ENCODE data around the gene CELA2B. TPM values are rescaled to one million over a fixed set of nuclear protein-coding genes. Genes with fewer than 3 reads are reported as not detected.
"Not testable (repeated sequence)": the region's sequence is repeated elsewhere in the genome, so short reads cannot be mapped to it uniquely, and the experiment has no call there.

CELA2B gene
- total RNA-seq, 4 donors from 2014 or later = not detected

- TF ChIP-seq CTCF (IDR thresholded peaks at IDR 0.05) = no peak
- no peak for TF ChIP-seq POLR2A (IDR thresholded peaks at IDR 0.05; ENCODE audit: low read depth)
- no peak for DNase-seq (ENCODE audit: extremely low spot score)
- Histone ChIP-seq H3K9me3 (peaks cover 0 to 3% (median 0%) of the 10 kb centered on the region in 4 donors), H3K27ac (replicated peaks in 1 of 4) (peak overlapping the region in 3 of 4 donors; percentile 2 to 57 (median 24)), H3K36me3 (no peaks in the 10 kb centered on the region), H3K4me3 (no peak overlapping the region), H3K4me1 (peaks cover 0 to 12% (median 6%) of the 10 kb centered on the region in 4 donors), H3K27me3 (no peaks in the 10 kb centered on the region)
- 69% methylated on average over 6 of the region's 11 CpGs for WGBS
- intact Hi-C loops (cut with DNase I) = no loop called here
Measured at GRCh38 chr1:15453734-15454133, 22.2 kb upstream of the CELA2B start.

GRCh38 chr1:15454256-15454655 is 21.6 kb upstream of the CELA2B start:
- intact Hi-C loops (cut with DNase I) = no loop called here

GRCh38 chr1:15455522-15455921 is 20.4 kb upstream of the CELA2B start:
- Histone ChIP-seq H3K4me1 (peaks cover 0 to 21% (median 17%) of the 10 kb centered on the region in 4 donors), H3K27ac (replicated peaks in 1 of 4) (no peak overlapping the region), H3K36me3 (no peaks in the 10 kb centered on the region), H3K27me3 (no peaks in the 10 kb centered on the region), H3K4me3 (no peak overlapping the region), H3K9me3 (peaks cover 0 to 3% (median 0%) of the 10 kb centered on the region in 4 donors)
- 96% methylated on average over 6 of the region's 6 CpGs for WGBS
- no peak for DNase-seq (ENCODE audit: extremely low spot score)
- intact Hi-C loops (cut with DNase I) = no loop called here
- TF ChIP-seq EP300 (IDR thresholded peaks at IDR 0.05) (no peak), CTCF (IDR thresholded peaks at IDR 0.05) (no peak), POLR2AphosphoS5 (IDR thresholded peaks at IDR 0.05) (no peak), POLR2A (IDR thresholded peaks at IDR 0.05; ENCODE audit: low read depth) (no peak)

More at GRCh38 chr1:15454256-15454655, 21.6 kb upstream of the CELA2B start:
- no peak for TF ChIP-seq POLR2A (IDR thresholded peaks at IDR 0.05; ENCODE audit: low read depth)
- TF ChIP-seq POLR2AphosphoS5 (IDR thresholded peaks at IDR 0.05) = no peak
- WGBS = 59% methylated on average over 3 of the region's 3 CpGs
- DNase-seq (ENCODE audit: extremely low spot score) = no peak
- Histone ChIP-seq H3K4me3 (no peak overlapping the region), H3K36me3 (no peaks in the 10 kb centered on the region), H3K9me3 (peaks cover 0 to 3% (median 0%) of the 10 kb centered on the region in 4 donors), H3K27me3 (no peaks in the 10 kb centered on the region), H3K27ac (replicated peaks in 1 of 4) (peak overlapping the region in 2 of 4 donors; percentile 2 to 57), H3K4me1 (peaks cover 0 to 12% (median 6%) of the 10 kb centered on the region in 4 donors)

GRCh38 chr1:15456313-15456954 is 19.5 kb upstream of the CELA2B start, which contains the start of gene CELA2A:
TSS of gene CELA2A (plus strand) at chr1:15456732. CDS start at chr1:15456754, 22 bp downstream.
- DNase-seq (ENCODE audit: extremely low spot score) = no peak
- no peak within 1 kb of the TSS for H3K4me3 ChIP-seq
- no peaks in the 10 kb centered on the region for H3K27me3 ChIP-seq
- 92% methylated on average over 8 of the region's 8 CpGs for WGBS
- H3K27ac ChIP-seq (replicated peaks in 1 of 4) = no peak within 1 kb of the TSS
- no peak for TF ChIP-seq CTCF (IDR thresholded peaks at IDR 0.05)
- TF ChIP-seq POLR2A (IDR thresholded peaks at IDR 0.05; ENCODE audit: low read depth) = no peak
- no peak for TF ChIP-seq POLR2AphosphoS5 (IDR thresholded peaks at IDR 0.05)
- no peak for TF ChIP-seq EP300 (IDR thresholded peaks at IDR 0.05)
- H3K9me3 ChIP-seq = no peaks in the 10 kb centered on the region
- intact Hi-C loops (cut with DNase I) = no loop called here
- H3K4me1 ChIP-seq = peaks cover 0 to 21% (median 17%) of the 10 kb centered on the region in 4 donors
- H3K36me3 ChIP-seq = no peaks in the 10 kb centered on the region

- DNase-seq (ENCODE audit: extremely low spot score) = no peak
- 82% methylated on average over 2 of the region's 2 CpGs for WGBS
- intact Hi-C loops (cut with DNase I) = no loop called here
- Histone ChIP-seq H3K36me3 (no peaks in the 10 kb centered on the region), H3K4me3 (no peak overlapping the region), H3K9me3 (no peaks in the 10 kb centered on the region), H3K27ac (replicated peaks in 1 of 4) (no peak overlapping the region), H3K4me1 (peaks cover 0 to 21% (median 17%) of the 10 kb centered on the region in 4 donors), H3K27me3 (no peaks in the 10 kb centered on the region)
- TF ChIP-seq POLR2AphosphoS5 (IDR thresholded peaks at IDR 0.05) = no peak
- TF ChIP-seq CTCF (IDR thresholded peaks at IDR 0.05) = no peak
- no peak for TF ChIP-seq EP300 (IDR thresholded peaks at IDR 0.05)
- TF ChIP-seq POLR2A (IDR thresholded peaks at IDR 0.05; ENCODE audit: low read depth) = no peak
Measured at GRCh38 chr1:15457585-15457984, 18.3 kb upstream of the CELA2B start.

GRCh38 chr1:15458388-15458787 is 17.5 kb upstream of the CELA2B start:
- H3K9me3 ChIP-seq; H3K36me3 ChIP-seq; DNase-seq (ENCODE audit: extremely low spot score); H3K4me3 ChIP-seq; intact Hi-C loops (cut with DNase I); H3K27ac ChIP-seq (replicated peaks in 1 of 4); H3K27me3 ChIP-seq: not testable (repeated sequence)
- H3K4me1 ChIP-seq = peaks cover 0 to 18% (median 16%) of the 10 kb centered on the region in 4 donors
- WGBS = 79% methylated on average over 4 of the region's 4 CpGs

Measured in esophagus muscularis mucosa (tissue), 4 donors.